BE2C (cell line): ENCODE measurements around the gene ZNF273.
"Not testable (repeated sequence)": the region's sequence is repeated elsewhere in the genome, so short reads cannot be mapped to it uniquely, and the experiment has no call there.

Experiments
- DNase-seq: peaks from one replicate; pipeline ENCODE4 v3.0.0-alpha.2; 2020
- H3K27me3 ChIP-seq: fragments of 250-450 bp; sonication (Bioruptor Pico); 2 replicates; pipeline ENCODE4 v1.5.1; 2020; ENCODE audit warnings: mild to moderate bottlenecking
- H3K36me3 ChIP-seq: fragments of 250-450 bp; sonication (Bioruptor Pico); 2 replicates; pipeline ENCODE4 v1.5.1; 2020; ENCODE audit warnings: mild to moderate bottlenecking
- H3K4me1 ChIP-seq: fragments of 250-450 bp; sonication (Bioruptor Pico); 2 replicates; pipeline ENCODE4 v1.5.1; 2020
- H3K4me3 ChIP-seq: 2 replicates; pipeline ENCODE4 v1.5.1; 2011; ENCODE audit warnings: low read depth, low read length
- H3K9me3 ChIP-seq: fragments of 250-450 bp; sonication (Bioruptor Pico); 2 replicates; pipeline ENCODE4 v1.5.1; 2020
- CTCF ChIP-seq: IDR thresholded peaks from 2 replicates; pipeline ENCODE4 v1.5.1; 2012; ENCODE audit warnings: mild to moderate bottlenecking, low read depth, low read length

The ZNF273 gene

GRCh38 chr7:64888561-64888900 is 14.5 kb upstream of the ZNF273 start:
- Histone ChIP-seq H3K4me3 (no peak overlapping the region), H3K27me3 (no peaks in the 10 kb centered on the region), H3K4me1 (no peaks in the 10 kb centered on the region), H3K36me3 (no peaks in the 10 kb centered on the region), H3K9me3 (no peaks in the 10 kb centered on the region; the same call in none of the 2 replicates)
- no peak for DNase-seq
- TF ChIP-seq CTCF, result no peak

- Histone ChIP-seq H3K27me3 (no peaks in the 10 kb centered on the region), H3K4me1 (no peaks in the 10 kb centered on the region), H3K36me3 (no peaks in the 10 kb centered on the region), H3K9me3 (no peaks in the 10 kb centered on the region; the same call in none of the 2 replicates), H3K4me3 (no peak overlapping the region)
- TF ChIP-seq CTCF, result no peak
- no peak for DNase-seq
Measured at GRCh38 chr7:64888901-64889685, 14.0 kb upstream of the ZNF273 start.

- Histone ChIP-seq H3K4me1 (no peaks in the 10 kb centered on the region), H3K9me3 (no peaks in the 10 kb centered on the region; the same call in none of the 2 replicates), H3K36me3 (no peaks in the 10 kb centered on the region), H3K27me3 (no peaks in the 10 kb centered on the region), H3K4me3 (no peak overlapping the region)
- TF ChIP-seq CTCF, result no peak
- DNase-seq, result no peak
Measured at GRCh38 chr7:64889686-64890162, 13.3 kb upstream of the ZNF273 start.

GRCh38 chr7:64890273-64890672 is 12.8 kb upstream of the ZNF273 start:
- H3K36me3 ChIP-seq, H3K4me3 ChIP-seq, H3K4me1 ChIP-seq, H3K27me3 ChIP-seq, DNase-seq, H3K9me3 ChIP-seq: not testable (repeated sequence)

GRCh38 chr7:64890761-64891362 is 12.2 kb upstream of the ZNF273 start:
- no peak for DNase-seq
- Histone ChIP-seq H3K9me3 (no peaks in the 10 kb centered on the region; the same call in none of the 2 replicates), H3K27me3 (no peaks in the 10 kb centered on the region)

GRCh38 chr7:64891363-64892081 is 11.6 kb upstream of the ZNF273 start:
- H3K4me1 ChIP-seq, DNase-seq, H3K36me3 ChIP-seq, H3K4me3 ChIP-seq, H3K27me3 ChIP-seq, H3K9me3 ChIP-seq: not testable (repeated sequence)

More at GRCh38 chr7:64890761-64891362, 12.2 kb upstream of the ZNF273 start:
- H3K4me3 ChIP-seq, result no peak overlapping the region
- H3K4me1 ChIP-seq, result no peaks in the 10 kb centered on the region
- H3K36me3 ChIP-seq, result no peaks in the 10 kb centered on the region
- no peak for TF ChIP-seq CTCF

- H3K4me1 ChIP-seq, result no peaks in the 10 kb centered on the region
- no peak overlapping the region for H3K4me3 ChIP-seq
- no peak for TF ChIP-seq CTCF
- no peaks in the 10 kb centered on the region for H3K36me3 ChIP-seq
- no peaks in the 10 kb centered on the region for H3K27me3 ChIP-seq
- DNase-seq, result no peak
- no peaks in the 10 kb centered on the region; the same call in 1 of the 2 replicates for H3K9me3 ChIP-seq
Measured at GRCh38 chr7:64892116-64892515, 11.0 kb upstream of the ZNF273 start.
